KMS-11 (cell line): ENCODE data around the gene BZW2.
A peak's percentile ranks its signal among the peaks of the same experiment; 100 is the strongest.

Experiments
- H2AFZ ChIP-seq: fragments of 200-600 bp; sonication (generic); 2 replicates; pipeline ENCODE4 v1.6.1; 2016; ENCODE audit warnings: antibody characterized with exemption, mixed run types, low read depth
- H3K27ac ChIP-seq: fragments of 200-600 bp; sonication (generic); 2 replicates; pipeline ENCODE4 v1.6.1; 2016; ENCODE audit warnings: mild to moderate bottlenecking, mixed run types
- H3K27me3 ChIP-seq: fragments of 200-600 bp; sonication (generic); 2 replicates; pipeline ENCODE4 v1.6.1; 2017; ENCODE audit warnings: mild to moderate bottlenecking, low read depth, mixed run types, moderate library complexity; ENCODE audit not compliant: insufficient read depth
- H3K36me3 ChIP-seq: fragments of 200-600 bp; sonication (generic); 2 replicates; pipeline ENCODE4 v1.6.1; 2017; ENCODE audit warnings: mild to moderate bottlenecking, mixed run types; ENCODE audit not compliant: insufficient read depth
- H3K4me1 ChIP-seq: fragments of 200-600 bp; sonication (generic); 2 replicates; pipeline ENCODE4 v1.6.1; 2016; ENCODE audit warnings: mild to moderate bottlenecking, low read depth, mixed run types; ENCODE audit not compliant: poor library complexity, severe bottlenecking
- H3K4me2 ChIP-seq: fragments of 200-600 bp; sonication (generic); 2 replicates; pipeline ENCODE4 v1.7.0; 2016; ENCODE audit warnings: mild to moderate bottlenecking, mixed run types
- H3K4me3 ChIP-seq: fragments of 200-600 bp; sonication (generic); IDR thresholded peaks from 2 replicates; pipeline ENCODE4 v1.6.1; 2017; ENCODE audit warnings: low read depth, low read length, mixed read lengths; ENCODE audit not compliant: insufficient read depth
- H3K79me2 ChIP-seq: fragments of 200-600 bp; sonication (generic); 2 replicates; pipeline ENCODE4 v1.6.1; 2016; ENCODE audit warnings: low read depth, mixed run types; ENCODE audit not compliant: insufficient read depth
- H3K9ac ChIP-seq: fragments of 200-600 bp; sonication (generic); 2 replicates; pipeline ENCODE4 v1.6.1; 2016; ENCODE audit warnings: mild to moderate bottlenecking, mixed run types
- H4K20me1 ChIP-seq: fragments of 200-600 bp; sonication (generic); 2 replicates; pipeline ENCODE4 v1.6.1; 2016; ENCODE audit warnings: mild to moderate bottlenecking, mixed run types; ENCODE audit not compliant: insufficient read depth
- TF ChIP-seq, protein P1 (sequence below): fragments of 200-600 bp; sonication (generic); conservative IDR thresholded peaks from 2 replicates; pipeline ENCODE4 v1.6.1; 2017; ENCODE audit warnings: low read depth, mild to moderate bottlenecking, antibody characterized with exemption, low read length, moderate library complexity, mixed read lengths

The BZW2 gene

GRCh38 chr7:16636555-16637101 is 9.4 kb upstream of the BZW2 start:
- H2AFZ ChIP-seq, result no peak overlapping the region
- no peak overlapping the region for H3K9ac ChIP-seq

GRCh38 chr7:16637379-16637778 is 8.6 kb upstream of the BZW2 start:
- Histone ChIP-seq H3K4me2 (no peak overlapping the region), H3K79me2 (no peaks in the 10 kb centered on the region)

More at GRCh38 chr7:16636555-16637101, 9.4 kb upstream of the BZW2 start:
- Histone ChIP-seq H3K4me1 (no peaks in the 10 kb centered on the region), H3K79me2 (no peaks in the 10 kb centered on the region), H3K27ac (no peak overlapping the region), H3K4me2 (no peak overlapping the region), H3K36me3 (no peaks in the 10 kb centered on the region), H3K4me3 (no peak overlapping the region), H3K27me3 (no peaks in the 10 kb centered on the region), H4K20me1 (no peaks in the 10 kb centered on the region)
- TF ChIP-seq, protein P1, sequence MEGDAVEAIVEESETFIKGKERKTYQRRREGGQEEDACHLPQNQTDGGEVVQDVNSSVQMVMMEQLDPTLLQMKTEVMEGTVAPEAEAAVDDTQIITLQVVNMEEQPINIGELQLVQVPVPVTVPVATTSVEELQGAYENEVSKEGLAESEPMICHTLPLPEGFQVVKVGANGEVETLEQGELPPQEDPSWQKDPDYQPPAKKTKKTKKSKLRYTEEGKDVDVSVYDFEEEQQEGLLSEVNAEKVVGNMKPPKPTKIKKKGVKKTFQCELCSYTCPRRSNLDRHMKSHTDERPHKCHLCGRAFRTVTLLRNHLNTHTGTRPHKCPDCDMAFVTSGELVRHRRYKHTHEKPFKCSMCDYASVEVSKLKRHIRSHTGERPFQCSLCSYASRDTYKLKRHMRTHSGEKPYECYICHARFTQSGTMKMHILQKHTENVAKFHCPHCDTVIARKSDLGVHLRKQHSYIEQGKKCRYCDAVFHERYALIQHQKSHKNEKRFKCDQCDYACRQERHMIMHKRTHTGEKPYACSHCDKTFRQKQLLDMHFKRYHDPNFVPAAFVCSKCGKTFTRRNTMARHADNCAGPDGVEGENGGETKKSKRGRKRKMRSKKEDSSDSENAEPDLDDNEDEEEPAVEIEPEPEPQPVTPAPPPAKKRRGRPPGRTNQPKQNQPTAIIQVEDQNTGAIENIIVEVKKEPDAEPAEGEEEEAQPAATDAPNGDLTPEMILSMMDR, result no peak

DNA sequence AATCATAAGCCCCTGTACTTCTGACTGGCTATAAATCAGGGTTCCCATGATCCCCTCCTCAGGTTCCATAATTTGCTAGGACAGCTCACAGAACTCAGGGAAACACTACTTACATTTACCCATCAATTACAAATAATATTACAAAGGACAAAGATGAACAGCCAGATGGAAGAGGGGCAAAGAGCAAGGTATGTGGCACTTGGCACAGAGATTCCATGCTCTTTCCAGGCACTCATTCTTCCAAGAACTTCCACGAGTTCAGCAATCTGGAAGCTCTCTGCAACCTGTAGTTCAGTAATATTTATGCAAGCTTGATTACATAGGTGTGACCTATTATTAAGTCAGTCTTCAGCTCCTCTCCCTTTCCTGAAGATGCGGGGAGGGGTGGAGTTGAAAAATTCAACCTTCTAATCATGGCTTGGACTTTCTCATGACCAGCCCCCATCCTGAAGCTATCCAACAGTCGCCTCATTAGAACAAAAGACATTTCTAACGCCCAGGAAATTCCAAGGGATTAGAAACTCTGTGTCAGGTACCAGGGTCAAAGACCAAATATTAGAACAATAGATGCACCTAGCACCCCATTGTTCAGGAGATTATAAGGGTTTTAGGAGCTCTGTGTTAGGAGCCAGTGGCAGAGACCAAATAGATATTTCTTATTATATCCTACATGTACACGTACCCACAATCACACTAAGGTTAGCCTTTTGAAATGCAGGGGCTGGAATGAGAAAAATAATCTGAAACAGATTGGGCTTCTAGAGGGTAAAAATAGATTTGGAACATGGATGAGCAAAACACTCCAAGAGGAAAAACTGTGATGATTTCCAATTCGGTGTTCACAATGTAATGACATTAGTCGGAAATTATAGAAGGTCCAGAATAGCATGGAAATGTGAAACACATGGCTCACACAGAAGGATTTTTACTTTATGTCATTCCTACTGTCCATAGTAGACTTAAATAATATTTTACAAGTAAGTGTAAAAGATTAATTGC is 7.4 kb upstream of the BZW2 start:
- Histone ChIP-seq H3K9ac (no peak overlapping the region), H3K36me3 (no peaks in the 10 kb centered on the region), H3K4me3 (no peak overlapping the region), H3K4me2 (no peak overlapping the region), H2AFZ (no peak overlapping the region), H3K27ac (no peak overlapping the region), H4K20me1 (no peaks in the 10 kb centered on the region), H3K27me3 (no peaks in the 10 kb centered on the region), H3K79me2 (no peaks in the 10 kb centered on the region), H3K4me1 (no peaks in the 10 kb centered on the region)
- TF ChIP-seq, protein P1, result no peak

More at GRCh38 chr7:16637379-16637778, 8.6 kb upstream of the BZW2 start:
- no peak overlapping the region for H2AFZ ChIP-seq
- no peaks in the 10 kb centered on the region for H3K36me3 ChIP-seq
- no peaks in the 10 kb centered on the region for H3K27me3 ChIP-seq
- no peaks in the 10 kb centered on the region for H3K4me1 ChIP-seq
- H3K9ac ChIP-seq, result no peak overlapping the region
- no peaks in the 10 kb centered on the region for H4K20me1 ChIP-seq
- TF ChIP-seq, protein P1, result no peak
- no peak overlapping the region for H3K4me3 ChIP-seq
- no peak overlapping the region for H3K27ac ChIP-seq

- Histone ChIP-seq H4K20me1 (peaks cover 17% of the 10 kb centered on the region), H3K4me2 (peak overlapping the region; percentile 16; the same call in 1 of the 2 replicates), H3K27me3 (no peaks in the 10 kb centered on the region), H3K27ac (no peak overlapping the region), H3K36me3 (no peaks in the 10 kb centered on the region), H3K9ac (peak overlapping the region; percentile 95; the same call in 1 of the 2 replicates), H3K79me2 (peaks cover 27% of the 10 kb centered on the region), H3K4me3 (no peak overlapping the region), H3K4me1 (peaks cover 23% of the 10 kb centered on the region), H2AFZ (peak overlapping the region; percentile 91; the same call in 1 of the 2 replicates)
- TF ChIP-seq, protein P1, result no peak
Measured at GRCh38 chr7:16644157-16644556, 1.8 kb upstream of the BZW2 start.
